PC-9 (cell line): Measurements from ENCODE around the gene EIF2D. TPM values are rescaled to one million over a fixed set of nuclear protein-coding genes. Genes with fewer than 3 reads are reported as not detected.
"Not testable (repeated sequence)": the region's sequence is repeated elsewhere in the genome, so short reads cannot be mapped to it uniquely, and the experiment has no call there.

Experiments used
- BruUV-seq: library from RNA; stranded (reverse); fragments of 400-500 nt; replicated peaks from 2 replicates; lab custom pipeline; 2021; lab: Mats Ljungman, UMichigan
- CTCF ChIA-PET: fragments of 300-600 bp; sonication (Branson Sonifier 250); formaldehyde crosslinking; loops from one replicate; lab custom pipeline; 2022; ENCODE audit warnings: antibody characterized with exemption; lab: Charles Lee
- POLR2A ChIA-PET: fragments of 300-600 bp; sonication (Branson Sonifier 250); formaldehyde crosslinking; loops from one replicate; lab custom pipeline; 2022; ENCODE audit warnings: antibody characterized with exemption; ENCODE audit not compliant: unreplicated experiment; lab: Charles Lee
- DNase-seq, 2 experiments: peaks; one replicate each; pipeline versions ENCODE4 v3.0.0 to v3.0.0-alpha.2; 2015 to 2022; ENCODE audit warnings: mixed read lengths in 1 of 2
- H2AFZ ChIP-seq: fragments of 200-600 bp; sonication (generic); 2 replicates; pipeline ENCODE4 v1.8.1; 2017; ENCODE audit warnings: antibody characterized with exemption
- H3F3A ChIP-seq: fragments of 200-600 bp; sonication (generic); 2 replicates; pipeline ENCODE4 v1.8.1; 2017; ENCODE audit warnings: antibody characterized with exemption, mild to moderate bottlenecking, low read depth; ENCODE audit not compliant: insufficient read depth
- H3K27ac ChIP-seq: fragments of 200-600 bp; sonication (generic); 2 replicates; pipeline ENCODE4 v1.6.1; 2016; ENCODE audit warnings: mixed run types
- H3K27me3 ChIP-seq: fragments of 200-600 bp; sonication (generic); 2 replicates; pipeline ENCODE4 v1.6.1; 2016; ENCODE audit warnings: low read depth, mixed run types; ENCODE audit not compliant: insufficient read depth
- H3K36me3 ChIP-seq: fragments of 200-600 bp; sonication (generic); 2 replicates; pipeline ENCODE4 v1.6.1; 2016; ENCODE audit warnings: low read depth, mixed run types
- H3K4me1 ChIP-seq: fragments of 200-600 bp; sonication (generic); replicated peaks from 2 replicates; pipeline ENCODE4 v1.6.1; 2016; ENCODE audit warnings: mixed run types; ENCODE audit not compliant: insufficient read depth
- H3K4me2 ChIP-seq: fragments of 200-600 bp; sonication (generic); 2 replicates; pipeline ENCODE4 v1.6.1; 2017; ENCODE audit warnings: mixed run types
- H3K4me3 ChIP-seq: fragments of 200-600 bp; sonication (generic); 2 replicates; pipeline ENCODE4 v1.6.1; 2016; ENCODE audit warnings: mixed run types
- H3K79me2 ChIP-seq: fragments of 200-600 bp; sonication (generic); 2 replicates; pipeline ENCODE4 v1.6.1; 2017; ENCODE audit warnings: low read depth, mixed run types
- H3K9me2 ChIP-seq: fragments of 200-600 bp; sonication (generic); 2 replicates; pipeline ENCODE4 v1.8.1; 2017; ENCODE audit warnings: mild to moderate bottlenecking; ENCODE audit not compliant: insufficient read depth
- H3K9me3 ChIP-seq: fragments of 200-600 bp; sonication (generic); 2 replicates; pipeline ENCODE4 v1.8.1; 2016; ENCODE audit warnings: low read depth; ENCODE audit not compliant: insufficient read depth
- H4K20me1 ChIP-seq: fragments of 200-600 bp; sonication (generic); 2 replicates; pipeline ENCODE4 v1.8.1; 2017; ENCODE audit not compliant: insufficient read depth
- EZH2 ChIP-seq: fragments of 200-600 bp; sonication (generic); IDR thresholded peaks from 2 replicates; pipeline ENCODE4 v1.8.0; 2017; ENCODE audit warnings: antibody characterized with exemption, low read depth
- intact Hi-C: fragments of 100-400 bp; cut with micrococcal nuclease; formaldehyde crosslinking; loops from one replicate; pipeline ENCODE4 v1.10.0; 2022; ENCODE audit not compliant: unreplicated experiment
- total RNA-seq: library from RNA; stranded (reverse); gene quantifications from 2 replicates; pipeline ENCODE4 v1.2.3, GENCODE V29; 2021
- TF ChIP-seq, protein P1 (sequence below): fragments of 200-600 bp; sonication (generic); conservative IDR thresholded peaks from 2 replicates; pipeline ENCODE4 v1.6.1; 2017; ENCODE audit warnings: mixed run types, antibody characterized with exemption, mild to moderate bottlenecking, moderate library complexity

EIF2D gene
- total RNA-seq, 1 experiment from 2014 or later = 59.0 TPM

DNA sequence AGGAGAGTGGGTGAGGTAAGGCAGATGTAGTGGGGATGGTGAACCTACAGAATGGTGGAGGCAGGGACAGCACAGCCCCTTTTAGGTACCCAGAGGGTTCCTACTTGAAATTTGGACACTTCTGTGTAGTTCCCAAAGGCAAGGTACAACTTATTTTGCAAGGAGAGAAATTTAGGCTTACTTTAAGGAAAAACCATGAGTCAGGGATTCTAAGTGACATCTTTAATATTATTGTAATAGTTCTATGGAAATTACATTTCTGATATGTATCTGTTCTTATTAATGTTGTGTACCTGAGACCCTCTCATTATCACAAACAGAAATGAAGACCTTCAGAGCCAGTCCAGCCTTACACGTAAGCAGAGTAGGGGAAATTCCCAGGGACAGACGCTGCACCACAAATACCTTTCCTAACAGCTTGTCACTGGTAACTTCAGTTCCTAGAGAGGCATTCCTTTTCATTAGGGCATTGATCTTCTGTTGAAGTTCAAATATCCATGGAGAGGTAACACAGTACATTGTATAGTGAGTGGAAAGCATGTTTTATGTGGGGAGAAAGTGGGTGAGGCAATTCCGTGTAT is 30.9 kb upstream of the EIF2D start:
- POLR2A ChIA-PET = no interaction called here
- Histone ChIP-seq H3K4me3 (no peak overlapping the region), H4K20me1 (no peaks in the 10 kb centered on the region), H2AFZ (no peak overlapping the region), H3K27ac (no peak overlapping the region), H3K27me3 (no peaks in the 10 kb centered on the region), H3K4me1 (no peaks in the 10 kb centered on the region), H3K9me2 (no peaks in the 10 kb centered on the region), H3K79me2 (no peaks in the 10 kb centered on the region), H3K4me2 (no peak overlapping the region), H3K36me3 (no peaks in the 10 kb centered on the region), H3F3A (no peaks in the 10 kb centered on the region), H3K9me3 (no peaks in the 10 kb centered on the region)
- intact Hi-C loops = no loop called here
- no peak for TF ChIP-seq EZH2
- TF ChIP-seq, protein P1, sequence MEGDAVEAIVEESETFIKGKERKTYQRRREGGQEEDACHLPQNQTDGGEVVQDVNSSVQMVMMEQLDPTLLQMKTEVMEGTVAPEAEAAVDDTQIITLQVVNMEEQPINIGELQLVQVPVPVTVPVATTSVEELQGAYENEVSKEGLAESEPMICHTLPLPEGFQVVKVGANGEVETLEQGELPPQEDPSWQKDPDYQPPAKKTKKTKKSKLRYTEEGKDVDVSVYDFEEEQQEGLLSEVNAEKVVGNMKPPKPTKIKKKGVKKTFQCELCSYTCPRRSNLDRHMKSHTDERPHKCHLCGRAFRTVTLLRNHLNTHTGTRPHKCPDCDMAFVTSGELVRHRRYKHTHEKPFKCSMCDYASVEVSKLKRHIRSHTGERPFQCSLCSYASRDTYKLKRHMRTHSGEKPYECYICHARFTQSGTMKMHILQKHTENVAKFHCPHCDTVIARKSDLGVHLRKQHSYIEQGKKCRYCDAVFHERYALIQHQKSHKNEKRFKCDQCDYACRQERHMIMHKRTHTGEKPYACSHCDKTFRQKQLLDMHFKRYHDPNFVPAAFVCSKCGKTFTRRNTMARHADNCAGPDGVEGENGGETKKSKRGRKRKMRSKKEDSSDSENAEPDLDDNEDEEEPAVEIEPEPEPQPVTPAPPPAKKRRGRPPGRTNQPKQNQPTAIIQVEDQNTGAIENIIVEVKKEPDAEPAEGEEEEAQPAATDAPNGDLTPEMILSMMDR = no peak
- no peak for DNase-seq
- no TSS peak for BruUV-seq
- CTCF ChIA-PET = interaction anchor here (0.6 kb wide), 3 partner anchors 11 to 725 kb away, joined by 3 to 12 read pairs (median 5); no protein-coding TSS in a partner anchor

GRCh38 chr1:206642074-206642473 is 29.8 kb upstream of the EIF2D start:
- H3K9me3 ChIP-seq, H3K4me1 ChIP-seq, CTCF ChIA-PET, POLR2A ChIA-PET, DNase-seq, BruUV-seq, H2AFZ ChIP-seq, H3K9me2 ChIP-seq, H3F3A ChIP-seq, H3K4me3 ChIP-seq, H3K79me2 ChIP-seq, H3K27ac ChIP-seq, H3K27me3 ChIP-seq, H4K20me1 ChIP-seq, H3K4me2 ChIP-seq, intact Hi-C loops, H3K36me3 ChIP-seq: not testable (repeated sequence)

- TF ChIP-seq EZH2 = no peak
- TF ChIP-seq, protein P1 = no peak
- no peak for DNase-seq
- Histone ChIP-seq H3K4me1 (peaks cover 10% of the 10 kb centered on the region), H2AFZ (no peak overlapping the region), H3K9me2 (no peaks in the 10 kb centered on the region), H3K4me3 (no peak overlapping the region), H3K27ac (no peak overlapping the region), H3F3A (peaks cover 13% of the 10 kb centered on the region; the same call in 1 of the 2 replicates), H3K9me3 (no peaks in the 10 kb centered on the region), H3K36me3 (no peaks in the 10 kb centered on the region), H3K79me2 (no peaks in the 10 kb centered on the region), H4K20me1 (no peaks in the 10 kb centered on the region), H3K27me3 (no peaks in the 10 kb centered on the region), H3K4me2 (no peak overlapping the region)
- intact Hi-C loops = loop anchor here (5.0 to 10.0 kb wide), 3 partner anchors 90 to 417 kb away; partner anchors contain the start of genes PFKFB2 and YOD1
- CTCF ChIA-PET = no interaction called here
- no TSS peak for BruUV-seq
- POLR2A ChIA-PET = no interaction called here
Observed at GRCh38 chr1:206637605-206638004, 25.3 kb upstream of the EIF2D start.
